ENCODE measurements around the gene TPK1.

DNA sequence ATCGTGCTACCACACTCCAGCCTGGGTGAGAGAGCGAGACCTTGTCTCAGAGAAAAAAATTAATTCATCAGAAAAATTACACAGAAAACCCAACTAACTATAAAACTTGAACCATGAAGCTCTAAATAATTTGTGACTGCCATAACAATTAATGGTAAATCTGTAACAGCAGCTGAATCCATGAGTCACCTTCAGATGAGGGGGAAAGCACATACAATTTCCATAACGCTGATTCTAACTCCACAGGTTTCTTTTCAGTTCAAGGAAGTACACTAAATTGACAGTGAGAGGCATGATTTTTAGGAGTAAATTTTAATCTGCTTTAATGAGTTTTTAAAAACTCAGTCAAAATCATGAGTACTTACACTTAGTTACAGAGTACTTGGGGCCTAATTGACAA is 312.2 kb downstream of the TPK1 start:
- TF ChIP-seq, protein P1, sequence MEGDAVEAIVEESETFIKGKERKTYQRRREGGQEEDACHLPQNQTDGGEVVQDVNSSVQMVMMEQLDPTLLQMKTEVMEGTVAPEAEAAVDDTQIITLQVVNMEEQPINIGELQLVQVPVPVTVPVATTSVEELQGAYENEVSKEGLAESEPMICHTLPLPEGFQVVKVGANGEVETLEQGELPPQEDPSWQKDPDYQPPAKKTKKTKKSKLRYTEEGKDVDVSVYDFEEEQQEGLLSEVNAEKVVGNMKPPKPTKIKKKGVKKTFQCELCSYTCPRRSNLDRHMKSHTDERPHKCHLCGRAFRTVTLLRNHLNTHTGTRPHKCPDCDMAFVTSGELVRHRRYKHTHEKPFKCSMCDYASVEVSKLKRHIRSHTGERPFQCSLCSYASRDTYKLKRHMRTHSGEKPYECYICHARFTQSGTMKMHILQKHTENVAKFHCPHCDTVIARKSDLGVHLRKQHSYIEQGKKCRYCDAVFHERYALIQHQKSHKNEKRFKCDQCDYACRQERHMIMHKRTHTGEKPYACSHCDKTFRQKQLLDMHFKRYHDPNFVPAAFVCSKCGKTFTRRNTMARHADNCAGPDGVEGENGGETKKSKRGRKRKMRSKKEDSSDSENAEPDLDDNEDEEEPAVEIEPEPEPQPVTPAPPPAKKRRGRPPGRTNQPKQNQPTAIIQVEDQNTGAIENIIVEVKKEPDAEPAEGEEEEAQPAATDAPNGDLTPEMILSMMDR (IDR thresholded peaks at IDR 0.05) = no peak
- TF ChIP-seq POLR2AphosphoS5 (IDR thresholded peaks at IDR 0.05; ENCODE audit: low read depth, low read length) = no peak

Data from Panc1 (cell line).